K562 (cell line): ENCODE measurements around the gene PTTG1IP. TPM values are rescaled to one million over a fixed set of nuclear protein-coding genes. Genes with fewer than 3 reads are reported as not detected.

Experiments
- ARID2 ChIP-seq: fragments of 450-650 bp; IDR thresholded peaks from 2 replicates; pipeline ENCODE4 v1.6.1; 2017; ENCODE audit warnings: antibody characterized with exemption, mild to moderate bottlenecking
- BRD9 ChIP-seq: fragments of 450-650 bp; IDR thresholded peaks from 2 replicates; pipeline ENCODE4 v1.6.1; 2018; ENCODE audit warnings: low read depth; ENCODE audit not compliant: partially characterized antibody
- BRF1 ChIP-seq: IDR thresholded peaks from 3 replicates; pipeline ENCODE4 v1.6.1; 2011; ENCODE audit warnings: borderline replicate concordance, mild to moderate bottlenecking; ENCODE audit not compliant: insufficient read length; ENCODE audit errors: extremely low read depth
- FOXK2 ChIP-seq, 2 experiments: fragments of 450-650 bp; IDR thresholded peaks in 1 of 2; conservative IDR thresholded peaks in 1 of 2; 2 replicates each; pipeline ENCODE4 v1.6.1; 2016; ENCODE audit warnings: low read depth in 2 of 2, mild to moderate bottlenecking in 1 of 2
- HBP1 ChIP-seq: fragments of 450-650 bp; formaldehyde crosslinking; IDR thresholded peaks from 2 replicates; pipeline ENCODE4 v1.4.0; 2022; ENCODE audit warnings: missing genetic modification characterization
- RBBP5 ChIP-seq: fragments of 200-600 bp; sonication (generic); IDR thresholded peaks from 2 replicates; pipeline ENCODE4 v1.6.1; 2012; ENCODE audit warnings: borderline replicate concordance, mild to moderate bottlenecking, low read length, control low read depth, inconsistent platforms; ENCODE audit not compliant: insufficient read depth, poor library complexity, severe bottlenecking
- SAFB2 ChIP-seq: fragments of 200-400 bp; formaldehyde crosslinking; IDR thresholded peaks from 2 replicates; pipeline ENCODE4 v1.6.1; 2018; ENCODE audit warnings: borderline replicate concordance, low read length, low read depth, moderate library complexity; ENCODE audit not compliant: severe bottlenecking
- TBL1XR1 ChIP-seq, 2 experiments: IDR thresholded peaks; 2 replicates each; pipeline ENCODE4 v1.6.1; 2012; ENCODE audit warnings: improper control_type of control experiment in 2 of 2, low read length in 2 of 2, mild to moderate bottlenecking in 1 of 2
- ZBTB7A ChIP-seq: IDR thresholded peaks from 2 replicates; pipeline ENCODE4 v1.6.1; 2011; ENCODE audit warnings: low read depth, mild to moderate bottlenecking, low read length, moderate library complexity, borderline replicate concordance; ENCODE audit not compliant: control insufficient read depth
- ZNF224 ChIP-seq: sonication (generic); formaldehyde crosslinking; IDR thresholded peaks from 2 replicates; pipeline ENCODE4 v1.8.0; 2022; ENCODE audit warnings: mild to moderate bottlenecking, missing genetic modification reagents
- ZSCAN29 ChIP-seq: fragments of 450-650 bp; IDR thresholded peaks from 2 replicates; pipeline ENCODE4 v1.6.1; 2017
- polyA plus RNA-seq, 8 experiments: library from polyadenylated mRNA; depleted of rRNA in 4 of 8; stranded (reverse) in 5 of 8; unstranded in 3 of 8; fragments of >200 nt; fragmentation: Nextera tagmentation in 2 of 8; fragmentation: Illumina TruSeq in 1 of 8; extraction: Ambion mirVana in 2 of 8; extraction: Trizol in 1 of 8; gene quantifications; 2 replicates each; pipeline versions ENCODE4 v1.2.1 to v1.2.3, GENCODE V29; 2011 to 2014; ENCODE audit warnings: inconsistent platforms in 1 of 8, missing spikeins in 1 of 8
- total RNA-seq, 7 experiments: library from RNA; depleted of rRNA in 6 of 7; stranded (reverse); fragments of >200 nt in 6 of 7; fragmentation: Illumina TruSeq in 2 of 7; extraction: Trizol in 2 of 7; gene quantifications; 2 replicates each; pipeline versions ENCODE4 v1.2.1 to v1.2.3, GENCODE V29; 2011 to 2021; ENCODE audit warnings: low replicate concordance in 1 of 7
- TF ChIP-seq, protein P1 (sequence below): fragments of 450-650 bp; IDR thresholded peaks from 2 replicates; pipeline ENCODE4 v1.6.1; 2016; ENCODE audit warnings: low read depth
- TF ChIP-seq, protein P2 (sequence below): fragments of 250-450 bp; sonication (Bioruptor Pico); IDR thresholded peaks from 2 replicates; pipeline ENCODE4 v1.4.0; 2020; ENCODE audit warnings: borderline replicate concordance
- TF ChIP-seq, protein P3 (sequence below), 2 experiments: fragments of 450-650 bp; IDR thresholded peaks; 2 replicates each; pipeline ENCODE4 v1.6.1; 2016

PTTG1IP gene
- total and polyA plus RNA-seq, 9 of the 15 experiments (the other 6 are each of a cell fraction or from before 2014, with no cell fraction given) = 5.0 to 99.3 (median 82.4) TPM

GRCh38 chr21:44892536-44893277 lies 19.2 kb upstream of the PTTG1IP start (continued):
- no peak for TF ChIP-seq HBP1 (CRISPR knock-in tag)
- TF ChIP-seq ZNF224 (CRISPR knock-in tag) = no peak
- TF ChIP-seq ARID2 = no peak
- TF ChIP-seq BRF1 = no peak
- TF ChIP-seq, protein P1, sequence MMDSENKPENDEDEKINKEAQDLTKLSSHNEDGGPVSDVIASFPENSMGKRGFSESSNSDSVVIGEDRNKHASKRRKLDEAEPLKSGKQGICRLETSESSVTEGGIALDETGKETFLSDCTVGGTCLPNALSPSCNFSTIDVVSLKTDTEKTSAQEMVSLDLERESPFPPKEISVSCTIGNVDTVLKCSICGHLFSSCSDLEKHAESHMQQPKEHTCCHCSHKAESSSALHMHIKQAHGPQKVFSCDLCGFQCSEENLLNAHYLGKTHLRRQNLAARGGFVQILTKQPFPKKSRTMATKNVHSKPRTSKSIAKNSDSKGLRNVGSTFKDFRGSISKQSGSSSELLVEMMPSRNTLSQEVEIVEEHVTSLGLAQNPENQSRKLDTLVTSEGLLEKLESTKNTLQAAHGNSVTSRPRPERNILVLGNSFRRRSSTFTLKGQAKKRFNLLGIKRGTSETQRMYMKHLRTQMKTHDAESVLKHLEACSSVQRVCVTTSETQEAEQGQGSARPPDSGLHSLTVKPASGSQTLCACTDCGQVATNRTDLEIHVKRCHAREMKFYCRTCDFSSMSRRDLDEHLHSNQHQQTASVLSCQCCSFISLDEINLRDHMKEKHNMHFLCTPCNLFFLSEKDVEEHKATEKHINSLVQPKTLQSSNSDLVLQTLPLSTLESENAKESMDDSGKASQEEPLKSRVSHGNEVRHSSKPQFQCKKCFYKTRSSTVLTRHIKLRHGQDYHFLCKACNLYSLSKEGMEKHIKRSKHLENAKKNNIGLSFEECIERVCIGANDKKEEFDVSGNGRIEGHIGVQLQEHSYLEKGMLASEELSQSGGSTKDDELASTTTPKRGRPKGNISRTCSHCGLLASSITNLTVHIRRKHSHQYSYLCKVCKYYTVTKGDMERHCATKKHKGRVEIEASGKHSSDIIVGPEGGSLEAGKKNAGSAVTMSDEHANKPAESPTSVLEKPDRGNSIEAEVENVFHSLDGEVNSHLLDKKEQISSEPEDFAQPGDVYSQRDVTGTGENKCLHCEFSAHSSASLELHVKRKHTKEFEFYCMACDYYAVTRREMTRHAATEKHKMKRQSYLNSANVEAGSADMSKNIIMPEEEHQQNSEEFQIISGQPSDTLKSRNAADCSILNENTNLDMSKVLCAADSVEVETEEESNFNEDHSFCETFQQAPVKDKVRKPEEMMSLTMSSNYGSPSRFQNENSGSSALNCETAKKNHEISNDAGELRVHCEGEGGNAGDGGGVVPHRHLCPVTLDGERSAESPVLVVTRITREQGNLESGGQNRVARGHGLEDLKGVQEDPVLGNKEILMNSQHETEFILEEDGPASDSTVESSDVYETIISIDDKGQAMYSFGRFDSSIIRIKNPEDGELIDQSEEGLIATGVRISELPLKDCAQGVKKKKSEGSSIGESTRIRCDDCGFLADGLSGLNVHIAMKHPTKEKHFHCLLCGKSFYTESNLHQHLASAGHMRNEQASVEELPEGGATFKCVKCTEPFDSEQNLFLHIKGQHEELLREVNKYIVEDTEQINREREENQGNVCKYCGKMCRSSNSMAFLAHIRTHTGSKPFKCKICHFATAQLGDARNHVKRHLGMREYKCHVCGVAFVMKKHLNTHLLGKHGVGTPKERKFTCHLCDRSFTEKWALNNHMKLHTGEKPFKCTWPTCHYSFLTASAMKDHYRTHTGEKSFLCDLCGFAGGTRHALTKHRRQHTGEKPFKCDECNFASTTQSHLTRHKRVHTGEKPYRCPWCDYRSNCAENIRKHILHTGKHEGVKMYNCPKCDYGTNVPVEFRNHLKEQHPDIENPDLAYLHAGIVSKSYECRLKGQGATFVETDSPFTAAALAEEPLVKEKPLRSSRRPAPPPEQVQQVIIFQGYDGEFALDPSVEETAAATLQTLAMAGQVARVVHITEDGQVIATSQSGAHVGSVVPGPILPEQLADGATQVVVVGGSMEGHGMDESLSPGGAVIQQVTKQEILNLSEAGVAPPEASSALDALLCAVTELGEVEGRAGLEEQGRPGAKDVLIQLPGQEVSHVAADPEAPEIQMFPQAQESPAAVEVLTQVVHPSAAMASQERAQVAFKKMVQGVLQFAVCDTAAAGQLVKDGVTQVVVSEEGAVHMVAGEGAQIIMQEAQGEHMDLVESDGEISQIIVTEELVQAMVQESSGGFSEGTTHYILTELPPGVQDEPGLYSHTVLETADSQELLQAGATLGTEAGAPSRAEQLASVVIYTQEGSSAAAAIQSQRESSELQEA = no peak
- TF ChIP-seq, protein P2, sequence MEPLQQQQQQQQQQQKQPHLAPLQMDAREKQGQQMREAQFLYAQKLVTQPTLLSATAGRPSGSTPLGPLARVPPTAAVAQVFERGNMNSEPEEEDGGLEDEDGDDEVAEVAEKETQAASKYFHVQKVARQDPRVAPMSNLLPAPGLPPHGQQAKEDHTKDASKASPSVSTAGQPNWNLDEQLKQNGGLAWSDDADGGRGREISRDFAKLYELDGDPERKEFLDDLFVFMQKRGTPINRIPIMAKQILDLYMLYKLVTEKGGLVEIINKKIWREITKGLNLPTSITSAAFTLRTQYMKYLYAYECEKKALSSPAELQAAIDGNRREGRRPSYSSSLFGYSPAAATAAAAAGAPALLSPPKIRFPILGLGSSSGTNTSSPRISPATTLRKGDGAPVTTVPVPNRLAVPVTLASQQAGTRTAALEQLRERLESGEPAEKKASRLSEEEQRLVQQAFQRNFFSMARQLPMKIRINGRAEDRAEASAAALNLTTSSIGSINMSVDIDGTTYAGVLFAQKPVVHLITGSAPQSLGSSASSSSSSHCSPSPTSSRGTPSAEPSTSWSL (CRISPR knock-in tag) = no peak
- TF ChIP-seq FOXK2 (conservative IDR thresholded peaks at IDR 0.05 in 1 of 2, IDR thresholded peaks at IDR 0.05 in 1 of 2; ENCODE audit: low read depth in 2 of 2) = peak in 1 of 2 experiments; percentile 46; a peak in 1 of 4 replicates
- no peak for TF ChIP-seq ZSCAN29
- TF ChIP-seq TBL1XR1 (IDR thresholded peaks at IDR 0.05; ENCODE audit: low read length in 2 of 2) = no peak
- no peak for TF ChIP-seq SAFB2
- peak; percentile 28; the same call in 1 of the 2 replicates for TF ChIP-seq ZBTB7A
- no peak for TF ChIP-seq RBBP5
- TF ChIP-seq, protein P3, sequence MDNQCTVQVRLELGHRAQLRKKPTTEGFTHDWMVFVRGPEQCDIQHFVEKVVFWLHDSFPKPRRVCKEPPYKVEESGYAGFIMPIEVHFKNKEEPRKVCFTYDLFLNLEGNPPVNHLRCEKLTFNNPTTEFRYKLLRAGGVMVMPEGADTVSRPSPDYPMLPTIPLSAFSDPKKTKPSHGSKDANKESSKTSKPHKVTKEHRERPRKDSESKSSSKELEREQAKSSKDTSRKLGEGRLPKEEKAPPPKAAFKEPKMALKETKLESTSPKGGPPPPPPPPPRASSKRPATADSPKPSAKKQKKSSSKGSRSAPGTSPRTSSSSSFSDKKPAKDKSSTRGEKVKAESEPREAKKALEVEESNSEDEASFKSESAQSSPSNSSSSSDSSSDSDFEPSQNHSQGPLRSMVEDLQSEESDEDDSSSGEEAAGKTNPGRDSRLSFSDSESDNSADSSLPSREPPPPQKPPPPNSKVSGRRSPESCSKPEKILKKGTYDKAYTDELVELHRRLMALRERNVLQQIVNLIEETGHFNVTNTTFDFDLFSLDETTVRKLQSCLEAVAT (IDR thresholded peaks at IDR 0.05) = 0 out of 4 replicates have a peak, but pooled peaks of 1 of the 2 experiments have one; percentile 42
- no peak for TF ChIP-seq BRD9
